ENCODE measurements around the gene ZC3H7A. TPM values are rescaled to one million over a fixed set of nuclear protein-coding genes. Genes with fewer than 3 reads are reported as not detected.

The ZC3H7A gene
- total RNA-seq, 6 experiments from 2014 or later = 56.5 to 73.0 (median 63.5) TPM

DNA sequence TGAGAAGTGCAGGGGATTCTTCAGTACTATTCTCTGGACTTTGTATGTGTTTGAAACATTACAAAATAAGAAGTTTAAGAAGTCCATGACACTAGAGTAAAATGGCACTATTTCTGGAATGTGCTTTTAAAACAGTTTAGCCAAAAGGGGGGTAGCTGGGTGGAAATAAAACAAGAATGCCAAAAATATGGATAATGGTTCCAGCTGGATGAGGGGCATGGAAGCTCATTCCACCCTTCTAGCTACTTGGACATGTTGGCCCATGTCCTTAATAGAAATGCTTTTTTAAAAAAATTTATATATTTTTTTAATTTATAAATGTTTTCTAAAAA is 13.1 kb downstream of the ZC3H7A start:
- no peaks in the 10 kb centered on the region for H3K9me3 Mint-ChIP-seq
- H3K4me3 Mint-ChIP-seq = peak overlapping the region; percentile 89
- peak overlapping the region; percentile 94 for H3K27ac Mint-ChIP-seq
- peaks cover 54% of the 10 kb centered on the region for H3K4me1 Mint-ChIP-seq (ENCODE audit: low read depth)
- no peak for DNase-seq
- H3K27me3 Mint-ChIP-seq (ENCODE audit: insufficient read depth) = peaks cover 3% of the 10 kb centered on the region; the same call in 1 of the 2 replicates
- TF ChIP-seq, protein P1, sequence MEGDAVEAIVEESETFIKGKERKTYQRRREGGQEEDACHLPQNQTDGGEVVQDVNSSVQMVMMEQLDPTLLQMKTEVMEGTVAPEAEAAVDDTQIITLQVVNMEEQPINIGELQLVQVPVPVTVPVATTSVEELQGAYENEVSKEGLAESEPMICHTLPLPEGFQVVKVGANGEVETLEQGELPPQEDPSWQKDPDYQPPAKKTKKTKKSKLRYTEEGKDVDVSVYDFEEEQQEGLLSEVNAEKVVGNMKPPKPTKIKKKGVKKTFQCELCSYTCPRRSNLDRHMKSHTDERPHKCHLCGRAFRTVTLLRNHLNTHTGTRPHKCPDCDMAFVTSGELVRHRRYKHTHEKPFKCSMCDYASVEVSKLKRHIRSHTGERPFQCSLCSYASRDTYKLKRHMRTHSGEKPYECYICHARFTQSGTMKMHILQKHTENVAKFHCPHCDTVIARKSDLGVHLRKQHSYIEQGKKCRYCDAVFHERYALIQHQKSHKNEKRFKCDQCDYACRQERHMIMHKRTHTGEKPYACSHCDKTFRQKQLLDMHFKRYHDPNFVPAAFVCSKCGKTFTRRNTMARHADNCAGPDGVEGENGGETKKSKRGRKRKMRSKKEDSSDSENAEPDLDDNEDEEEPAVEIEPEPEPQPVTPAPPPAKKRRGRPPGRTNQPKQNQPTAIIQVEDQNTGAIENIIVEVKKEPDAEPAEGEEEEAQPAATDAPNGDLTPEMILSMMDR (IDR thresholded peaks at IDR 0.05) = no peak
- peaks cover 15% of the 10 kb centered on the region for H3K36me3 Mint-ChIP-seq (ENCODE audit: low read depth)

DNA sequence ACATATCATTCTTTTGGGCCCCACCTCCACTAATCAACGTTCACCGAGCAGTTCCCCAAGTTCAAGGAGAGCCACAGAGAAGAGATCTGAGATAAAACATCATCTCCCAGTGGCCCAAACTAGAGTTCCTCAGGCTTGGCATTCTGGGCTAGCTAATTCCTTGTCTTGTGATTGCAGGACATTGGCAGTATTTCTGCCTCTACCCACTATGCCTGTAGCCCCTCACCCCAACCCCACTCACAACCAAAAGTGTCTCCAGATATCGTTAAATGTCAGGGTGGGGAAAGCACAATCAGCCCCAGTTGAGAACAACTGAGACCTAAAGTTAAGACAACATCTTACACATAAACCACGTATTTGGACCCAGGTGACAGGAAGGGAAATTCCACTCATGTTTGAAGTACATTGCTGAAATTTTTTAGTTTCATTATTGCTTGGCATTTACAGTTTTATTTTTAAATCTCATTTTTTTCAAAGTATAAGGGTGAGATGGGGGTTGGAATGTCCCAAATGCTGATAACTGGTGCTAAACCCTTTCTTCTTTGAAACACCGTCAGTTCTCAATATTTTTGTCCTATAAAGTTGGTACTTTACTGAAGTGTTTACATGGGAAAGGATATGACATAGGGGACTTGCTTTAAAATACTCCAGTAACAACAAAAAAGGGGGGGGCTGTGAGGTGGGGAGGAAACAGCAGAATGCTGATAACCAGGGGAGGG is 13.6 kb downstream of the ZC3H7A start:
- DNase-seq = peak; percentile 35
- Mint-ChIP-seq H3K27me3 (ENCODE audit: insufficient read depth) (peaks cover 3% of the 10 kb centered on the region; the same call in 1 of the 2 replicates), H3K9me3 (no peaks in the 10 kb centered on the region), H3K4me3 (peak overlapping the region; percentile 89), H3K27ac (peak overlapping the region; percentile 94), H3K36me3 (ENCODE audit: low read depth) (peaks cover 15% of the 10 kb centered on the region), H3K4me1 (ENCODE audit: low read depth) (peaks cover 54% of the 10 kb centered on the region)
- TF ChIP-seq, protein P1 (IDR thresholded peaks at IDR 0.05) = no peak

DNA sequence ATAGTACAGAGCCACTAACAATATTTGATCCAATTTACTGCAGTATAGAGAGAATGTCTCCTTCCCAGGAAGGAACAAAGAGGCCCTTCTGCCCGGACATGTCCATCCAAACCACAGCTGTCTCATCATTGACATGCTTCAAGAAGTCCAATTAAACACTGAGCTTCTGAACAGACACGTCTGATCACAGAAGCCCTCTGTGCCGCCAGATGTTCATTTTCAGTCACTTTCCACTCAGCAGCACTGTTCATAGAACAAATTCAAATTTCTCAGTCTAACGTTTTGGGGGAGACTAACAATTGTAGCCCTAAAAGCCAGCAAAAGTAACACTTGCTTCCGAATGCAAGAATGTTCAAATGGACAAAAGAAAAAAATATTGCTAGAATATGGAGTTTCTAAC is 15.3 kb downstream of the ZC3H7A start:
- H3K27ac Mint-ChIP-seq = peak overlapping the region; percentile 94
- H3K36me3 Mint-ChIP-seq (ENCODE audit: low read depth) = peaks cover 10% of the 10 kb centered on the region
- DNase-seq = no peak
- no peaks in the 10 kb centered on the region for H3K9me3 Mint-ChIP-seq
- TF ChIP-seq, protein P1 (IDR thresholded peaks at IDR 0.05) = no peak
- peak overlapping the region; percentile 89 for H3K4me3 Mint-ChIP-seq
- 0 out of 2 replicates have a peak, but pooled peaks cover 3% of the 10 kb centered on the region for H3K27me3 Mint-ChIP-seq (ENCODE audit: insufficient read depth)
- H3K4me1 Mint-ChIP-seq (ENCODE audit: low read depth) = peaks cover 45% of the 10 kb centered on the region

DNA sequence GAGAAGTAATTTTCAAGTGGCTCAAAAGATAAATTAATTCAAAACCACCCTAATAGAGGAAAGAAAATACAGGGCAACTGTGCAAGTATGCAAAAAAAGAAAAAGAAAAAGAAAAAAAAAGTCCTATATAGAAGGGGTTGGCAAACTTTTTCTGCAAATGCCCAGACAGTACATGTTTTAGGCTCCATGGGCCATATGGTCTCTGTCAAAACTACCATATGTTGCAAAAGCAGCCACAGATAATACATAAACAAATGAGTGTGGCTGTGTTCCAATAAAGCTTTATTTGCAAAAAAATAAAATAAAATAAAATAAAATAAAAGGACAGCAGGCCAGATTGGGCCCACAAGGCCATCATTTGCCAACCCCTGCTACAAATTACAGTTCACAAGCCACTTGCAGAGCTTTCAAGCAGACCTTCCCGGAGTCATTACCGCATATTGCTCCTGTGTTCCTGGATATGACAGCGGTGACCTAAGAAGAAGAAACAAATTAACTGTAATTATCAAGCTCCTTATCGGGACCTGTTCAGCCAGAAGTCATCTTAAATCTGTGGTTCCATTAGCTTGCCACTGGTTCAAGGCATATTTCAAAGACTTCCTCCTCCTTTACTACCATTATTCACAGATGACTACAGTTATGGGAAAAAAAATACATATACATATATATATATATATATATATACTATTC is 15.9 kb downstream of the ZC3H7A start:
- Mint-ChIP-seq H3K27me3 (ENCODE audit: insufficient read depth) (0 out of 2 replicates have a peak, but pooled peaks cover 3% of the 10 kb centered on the region), H3K36me3 (ENCODE audit: low read depth) (peaks cover 10% of the 10 kb centered on the region), H3K27ac (peak overlapping the region; percentile 34), H3K4me1 (ENCODE audit: low read depth) (peaks cover 39% of the 10 kb centered on the region), H3K9me3 (no peaks in the 10 kb centered on the region), H3K4me3 (no peak overlapping the region)
- TF ChIP-seq, protein P1 (IDR thresholded peaks at IDR 0.05) = no peak
- DNase-seq = no peak

DNA sequence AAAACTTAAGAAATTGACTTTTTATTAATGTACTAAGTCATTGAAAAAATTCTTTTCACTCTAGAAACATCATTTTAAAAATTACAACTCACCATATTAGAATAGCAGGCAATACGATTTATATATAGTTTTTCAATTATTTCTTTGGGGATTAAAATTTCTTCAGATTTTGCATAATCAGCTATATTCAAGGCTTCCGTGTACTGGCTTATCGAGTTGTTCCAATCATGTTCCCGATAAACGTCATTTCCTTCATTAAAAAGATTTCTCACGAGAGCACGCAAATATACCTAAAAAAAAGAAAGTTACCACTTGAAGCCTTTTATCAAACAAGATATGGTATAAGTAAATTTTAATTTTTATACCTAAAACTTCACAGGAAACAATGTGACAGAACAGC is 18.0 kb downstream of the ZC3H7A start:
- no peaks in the 10 kb centered on the region for H3K9me3 Mint-ChIP-seq
- DNase-seq = no peak
- no peak overlapping the region for H3K27ac Mint-ChIP-seq
- 0 out of 2 replicates have a peak, but pooled peaks cover 3% of the 10 kb centered on the region for H3K27me3 Mint-ChIP-seq (ENCODE audit: insufficient read depth)
- peaks cover 14% of the 10 kb centered on the region for H3K36me3 Mint-ChIP-seq (ENCODE audit: low read depth)
- H3K4me1 Mint-ChIP-seq (ENCODE audit: low read depth) = peaks cover 29% of the 10 kb centered on the region
- no peak overlapping the region for H3K4me3 Mint-ChIP-seq
- TF ChIP-seq, protein P1 (IDR thresholded peaks at IDR 0.05) = no peak

Measured in HFFc6 (cell line).